Adipocyte (in vitro differentiated cells): ENCODE results near the gene SNX11.
A peak's percentile ranks its signal among the peaks of the same experiment; 100 is the strongest.

Experiments used
- DNase-seq: peaks from one replicate; pipeline ENCODE4 v3.0.0-alpha.2; 2015; ENCODE audit warnings: low read depth
- H3K27me3 ChIP-seq: replicated peaks from 2 replicates; pipeline ENCODE4 v1.7.0; 2013; ENCODE audit warnings: mild to moderate bottlenecking, low read length, moderate library complexity; ENCODE audit not compliant: control insufficient read depth, insufficient read depth
- H3K36me3 ChIP-seq: 2 replicates; pipeline ENCODE4 v1.7.0; 2013; ENCODE audit warnings: low read length, mild to moderate bottlenecking, moderate library complexity; ENCODE audit not compliant: control insufficient read depth, insufficient read depth, severe bottlenecking
- H3K4me1 ChIP-seq: 2 replicates; pipeline ENCODE4 v1.7.0; 2013; ENCODE audit warnings: mild to moderate bottlenecking, low read length, moderate library complexity; ENCODE audit not compliant: control insufficient read depth, insufficient read depth
- H3K4me3 ChIP-seq: 2 replicates; pipeline ENCODE4 v1.7.0; 2013; ENCODE audit warnings: mild to moderate bottlenecking, low read length, moderate library complexity
- H3K9ac ChIP-seq: 2 replicates; pipeline ENCODE4 v1.7.0; 2013; ENCODE audit warnings: mild to moderate bottlenecking, low read length, moderate library complexity
- H3K9me3 ChIP-seq: 2 replicates; pipeline ENCODE4 v1.7.0; 2013; ENCODE audit warnings: mild to moderate bottlenecking, low read length, moderate library complexity; ENCODE audit not compliant: control insufficient read depth

The SNX11 gene

DNA sequence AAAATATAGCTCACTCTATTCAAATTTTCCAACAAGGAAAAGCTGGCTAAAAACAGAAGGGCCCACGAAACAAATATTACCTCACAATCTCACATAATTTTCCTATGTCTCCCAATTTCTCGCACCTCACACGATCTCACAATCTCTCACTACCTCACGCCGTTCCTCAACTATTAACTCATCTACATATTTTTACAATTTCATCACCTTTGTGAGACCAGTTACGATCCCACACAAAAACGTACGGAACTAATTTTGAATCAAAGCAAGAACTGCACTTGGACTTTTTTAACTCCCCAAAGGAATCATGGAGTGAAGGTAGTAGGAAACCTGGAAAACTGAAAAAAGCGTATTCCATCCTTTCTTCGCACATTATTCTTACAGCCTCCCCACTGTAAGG lies 7.4 kb upstream of the SNX11 start:
- peak overlapping the region; percentile 96 for H3K4me3 ChIP-seq
- H3K4me1 ChIP-seq = peaks cover 21% of the 10 kb centered on the region
- DNase-seq = peak; percentile 70
- no peaks in the 10 kb centered on the region for H3K36me3 ChIP-seq
- no peaks in the 10 kb centered on the region for H3K27me3 ChIP-seq
- peak overlapping the region; percentile 88 for H3K9ac ChIP-seq
- no peaks in the 10 kb centered on the region for H3K9me3 ChIP-seq

DNA sequence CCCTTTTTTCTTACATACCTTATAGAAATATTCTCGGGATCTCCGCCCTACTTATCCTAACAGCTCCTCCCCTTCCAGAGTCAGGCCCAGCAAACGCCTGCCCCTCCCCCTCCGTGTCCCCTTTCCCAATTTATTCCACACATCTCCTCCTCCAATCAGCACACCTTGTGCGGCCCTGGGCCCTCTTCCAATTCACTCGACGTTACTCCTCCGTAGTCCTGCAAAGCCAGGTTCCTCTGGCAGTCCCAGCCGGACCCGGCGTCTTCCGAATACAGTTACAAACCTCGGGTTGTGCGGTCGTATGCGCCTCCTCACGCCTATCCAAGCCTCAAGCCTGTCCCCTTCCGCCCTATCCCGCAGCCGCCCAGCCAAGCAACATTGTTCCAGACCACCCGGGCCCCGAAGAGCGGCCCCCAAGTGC lies 7.0 kb upstream of the SNX11 start:
- H3K27me3 ChIP-seq = no peaks in the 10 kb centered on the region
- H3K36me3 ChIP-seq = no peaks in the 10 kb centered on the region
- DNase-seq = peak; percentile 78
- H3K9me3 ChIP-seq = no peaks in the 10 kb centered on the region
- H3K4me1 ChIP-seq = peaks cover 19% of the 10 kb centered on the region
- H3K4me3 ChIP-seq = peak overlapping the region; percentile 96
- H3K9ac ChIP-seq = peak overlapping the region; percentile 88

DNA sequence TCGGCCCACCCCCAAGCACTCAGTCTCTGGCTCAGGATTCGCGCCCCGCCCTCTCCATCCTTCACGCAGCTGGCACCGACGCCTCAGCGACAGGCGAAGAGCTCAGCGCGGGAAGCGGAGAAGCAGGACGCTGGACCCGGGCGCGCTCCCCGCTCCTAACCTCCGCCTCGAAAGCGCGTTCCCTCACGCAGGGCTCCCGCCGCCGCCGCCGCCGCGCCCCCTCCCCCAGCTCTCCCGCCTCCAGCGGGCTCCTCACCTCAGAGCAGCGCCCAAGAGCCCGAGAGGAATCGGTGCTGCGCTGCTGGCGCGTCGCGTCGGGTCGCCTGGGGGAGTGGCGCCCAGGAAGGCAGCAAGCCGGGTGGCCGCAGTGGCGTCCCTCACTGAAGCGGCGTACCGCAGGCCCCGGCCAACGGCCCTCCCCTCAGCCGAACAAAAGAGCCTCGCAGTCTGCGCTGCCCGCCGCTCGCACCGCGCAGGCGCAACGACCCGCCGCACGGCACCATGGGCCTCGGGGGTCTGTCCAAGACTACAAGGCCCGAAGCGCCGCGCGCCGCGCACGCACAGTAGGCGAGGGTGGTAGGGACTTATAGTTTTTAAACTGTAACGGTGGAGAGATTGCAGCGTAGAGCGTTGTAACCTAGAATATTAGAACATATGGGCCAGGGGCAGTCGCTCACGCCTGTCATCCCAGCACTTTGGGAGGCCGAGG lies 6.4 kb upstream of the SNX11 start, which contains the start of gene CBX1:
CBX1 (minus strand) TSS at position 467 of the 709 bp plus-strand sequence. CDS start 24,474 bp downstream, outside the sequence.
- Histone ChIP-seq H3K9ac (peak within 1 kb of the TSS; percentile 88), H3K4me1 (peaks cover 13% of the 10 kb centered on the region), H3K27me3 (no peaks in the 10 kb centered on the region), H3K36me3 (no peaks in the 10 kb centered on the region), H3K4me3 (peak within 1 kb of the TSS; percentile 96), H3K9me3 (no peaks in the 10 kb centered on the region)
- peak; percentile 96 for DNase-seq

DNA sequence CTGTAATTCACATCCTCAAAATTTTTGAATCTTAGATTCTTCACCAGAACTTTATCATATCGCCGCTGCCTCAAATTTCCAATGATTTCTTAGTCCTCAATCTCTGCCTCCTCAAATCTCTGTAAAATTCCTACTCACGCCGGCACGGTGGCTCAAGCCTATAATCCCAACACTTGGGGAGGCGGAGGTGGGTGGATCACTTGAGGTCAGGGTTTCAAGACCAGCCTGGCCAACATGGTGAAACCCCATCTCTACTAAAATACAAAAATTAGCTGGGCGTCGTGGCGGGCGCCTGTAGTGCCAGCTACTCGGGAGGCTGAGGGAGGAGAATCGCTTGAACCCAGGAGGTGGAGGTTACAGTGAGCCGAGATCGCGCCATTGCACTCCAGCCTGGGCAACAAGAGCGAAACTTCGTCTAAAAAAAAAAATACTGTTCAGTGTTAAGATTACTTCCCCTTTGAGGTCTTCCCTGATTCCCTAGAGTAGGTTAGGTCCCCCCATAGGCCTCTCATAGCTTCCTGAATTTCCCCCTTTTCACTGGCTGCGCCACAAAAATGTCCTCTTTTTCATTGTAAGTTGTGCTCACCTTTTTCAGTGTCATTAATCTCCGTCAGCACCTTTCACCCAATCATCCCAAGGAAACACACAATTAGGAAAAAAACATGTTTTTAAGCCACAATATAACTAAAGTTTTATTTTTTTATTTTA lies 5.4 kb upstream of the SNX11 start:
- Histone ChIP-seq H3K27me3 (no peaks in the 10 kb centered on the region), H3K4me3 (peak overlapping the region; percentile 96), H3K36me3 (no peaks in the 10 kb centered on the region), H3K9me3 (no peaks in the 10 kb centered on the region), H3K4me1 (peaks cover 13% of the 10 kb centered on the region), H3K9ac (peak overlapping the region; percentile 88)
- no peak for DNase-seq

- H3K27me3 ChIP-seq = no peaks in the 10 kb centered on the region
- no peak overlapping the region for H3K9ac ChIP-seq
- H3K4me1 ChIP-seq = peaks cover 13% of the 10 kb centered on the region
- H3K4me3 ChIP-seq = no peak overlapping the region
- no peaks in the 10 kb centered on the region for H3K9me3 ChIP-seq
- H3K36me3 ChIP-seq = no peaks in the 10 kb centered on the region
- no peak for DNase-seq
Measured at GRCh38 chr17:48102798-48103715, 4.5 kb upstream of the SNX11 start.

- Histone ChIP-seq H3K4me3 (no peak overlapping the region), H3K9me3 (no peaks in the 10 kb centered on the region), H3K9ac (no peak overlapping the region), H3K4me1 (peaks cover 18% of the 10 kb centered on the region), H3K36me3 (no peaks in the 10 kb centered on the region), H3K27me3 (no peaks in the 10 kb centered on the region)
- no peak for DNase-seq
Measured at GRCh38 chr17:48104440-48104839, 3.1 kb upstream of the SNX11 start.

- Histone ChIP-seq H3K4me3 (peak overlapping the region; percentile 99), H3K4me1 (peaks cover 8% of the 10 kb centered on the region), H3K9me3 (no peaks in the 10 kb centered on the region), H3K36me3 (no peaks in the 10 kb centered on the region), H3K9ac (peak overlapping the region; percentile 94), H3K27me3 (no peaks in the 10 kb centered on the region)
- DNase-seq = no peak
Measured at GRCh38 chr17:48106802-48107136, 797 bp upstream of the SNX11 start.

DNA sequence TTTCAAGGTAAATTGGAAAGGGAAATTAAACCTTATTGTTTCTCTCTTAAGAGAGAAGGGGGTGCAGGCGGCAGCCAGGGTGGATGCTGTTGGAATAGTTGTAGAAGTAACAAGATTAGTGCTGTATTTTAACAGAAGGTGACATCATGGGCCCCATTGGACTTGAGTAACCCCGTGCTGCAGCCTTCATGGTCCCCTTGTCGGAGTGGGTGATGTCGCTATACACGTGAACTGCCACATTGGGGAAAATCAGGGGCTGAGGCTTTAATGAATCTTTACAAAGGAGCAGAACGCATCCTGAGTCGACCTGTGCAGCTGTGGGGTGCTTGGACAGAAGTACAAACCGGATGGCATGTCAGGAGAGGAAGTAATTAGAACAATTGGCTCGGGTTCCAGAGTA lies 3.2 kb downstream of the SNX11 start:
- Histone ChIP-seq H3K9me3 (no peaks in the 10 kb centered on the region), H3K4me3 (no peak overlapping the region), H3K27me3 (no peaks in the 10 kb centered on the region), H3K4me1 (peaks cover 11% of the 10 kb centered on the region), H3K9ac (no peak overlapping the region), H3K36me3 (peaks cover 12% of the 10 kb centered on the region)
- DNase-seq = no peak

GRCh38 chr17:48111937-48112241 lies 4.3 kb downstream of the SNX11 start:
- Histone ChIP-seq H3K4me1 (peaks cover 11% of the 10 kb centered on the region), H3K9me3 (no peaks in the 10 kb centered on the region), H3K4me3 (no peak overlapping the region), H3K27me3 (no peaks in the 10 kb centered on the region), H3K36me3 (peaks cover 19% of the 10 kb centered on the region), H3K9ac (no peak overlapping the region)
- no peak for DNase-seq

- no peak for DNase-seq
- H3K9ac ChIP-seq = no peak overlapping the region
- no peaks in the 10 kb centered on the region for H3K9me3 ChIP-seq
- H3K36me3 ChIP-seq = peaks cover 29% of the 10 kb centered on the region
- no peak overlapping the region for H3K4me3 ChIP-seq
- H3K27me3 ChIP-seq = no peaks in the 10 kb centered on the region
- H3K4me1 ChIP-seq = peaks cover 10% of the 10 kb centered on the region
Measured at GRCh38 chr17:48113201-48113676, 5.7 kb downstream of the SNX11 start.
